A673 (cell line): ENCODE results near the gene MECR. TPM values are rescaled to one million over a fixed set of nuclear protein-coding genes. Genes with fewer than 3 reads are reported as not detected.

Source experiments
- BruUV-seq: library from RNA; stranded (reverse); fragments of 400-500 nt; replicated peaks from 2 replicates; lab custom pipeline; 2021; lab: Mats Ljungman, UMichigan
- CTCF ChIA-PET: fragments of 300-600 bp; sonication (Branson Sonifier 250); formaldehyde crosslinking; loops from one replicate; lab custom pipeline; 2022; ENCODE audit warnings: antibody characterized with exemption; lab: Charles Lee
- POLR2A ChIA-PET: fragments of 300-600 bp; sonication (Branson Sonifier 250); formaldehyde crosslinking; loops from one replicate; lab custom pipeline; 2022; ENCODE audit warnings: antibody characterized with exemption; ENCODE audit not compliant: low non-redundant PET; lab: Charles Lee
- DNase-seq: peaks from one replicate; pipeline ENCODE4 v3.0.0-alpha.2; 2015; ENCODE audit warnings: low spot score
- H3K27ac ChIP-seq: fragments of 200-600 bp; sonication (generic); 2 replicates; pipeline ENCODE4 v1.5.1; 2016; ENCODE audit warnings: mixed run types, low read depth, mild to moderate bottlenecking, mixed read lengths, antibody characterized with exemption, low read length; ENCODE audit not compliant: poor library complexity, severe bottlenecking
- H3K27me3 ChIP-seq: fragments of 200-600 bp; sonication (generic); replicated peaks from 2 replicates; pipeline ENCODE4 v1.6.1; 2017; ENCODE audit warnings: mixed run types, low read depth, mild to moderate bottlenecking, mixed read lengths, antibody characterized with exemption, low read length; ENCODE audit not compliant: insufficient read depth, poor library complexity
- H3K36me3 ChIP-seq: fragments of 200-600 bp; sonication (generic); 2 replicates; pipeline ENCODE4 v1.6.1; 2016; ENCODE audit warnings: mixed run types, mild to moderate bottlenecking, mixed read lengths, antibody characterized with exemption, low read length; ENCODE audit not compliant: insufficient read depth, poor library complexity, severe bottlenecking
- H3K4me1 ChIP-seq: fragments of 200-600 bp; sonication (generic); 2 replicates; pipeline ENCODE4 v1.6.1; 2017; ENCODE audit warnings: mixed run types, mild to moderate bottlenecking, mixed read lengths, antibody characterized with exemption, low read length; ENCODE audit not compliant: insufficient read depth, poor library complexity, severe bottlenecking
- H3K4me3 ChIP-seq: fragments of 200-600 bp; sonication (generic); 2 replicates; pipeline ENCODE4 v1.5.1; 2016; ENCODE audit warnings: low read depth, mixed run types, mild to moderate bottlenecking, mixed read lengths, low read length; ENCODE audit not compliant: poor library complexity, severe bottlenecking
- H3K9me3 ChIP-seq: fragments of 200-600 bp; sonication (generic); 2 replicates; pipeline ENCODE4 v1.6.1; 2016; ENCODE audit warnings: mixed run types, low read depth, mild to moderate bottlenecking, mixed read lengths, antibody characterized with exemption, low read length; ENCODE audit not compliant: poor library complexity, severe bottlenecking
- EZH2 ChIP-seq: fragments of 200-600 bp; sonication (generic); IDR thresholded peaks from 2 replicates; pipeline ENCODE4 v1.6.1; 2017; ENCODE audit warnings: borderline replicate concordance, low read depth, mild to moderate bottlenecking, mixed read lengths, antibody characterized with exemption, low read length; ENCODE audit not compliant: poor library complexity, severe bottlenecking
- intact Hi-C: fragments of 100-400 bp; cut with micrococcal nuclease; formaldehyde crosslinking; loops from one replicate; pipeline ENCODE4 v1.10.0; 2022; ENCODE audit not compliant: unreplicated experiment
- total RNA-seq: library from RNA; stranded (reverse); gene quantifications from 2 replicates; pipeline ENCODE4 v1.2.3, GENCODE V29; 2021
- TF ChIP-seq, protein P1 (sequence below): fragments of 300-800, 200-600 bp; sonication (generic); conservative IDR thresholded peaks from 2 replicates; pipeline ENCODE4 v1.5.1; 2017; ENCODE audit warnings: low read depth, mild to moderate bottlenecking, antibody characterized with exemption, low read length, moderate library complexity, mixed read lengths

MECR gene
- total RNA-seq, 1 experiment from 2014 or later: 39.0 TPM

DNA sequence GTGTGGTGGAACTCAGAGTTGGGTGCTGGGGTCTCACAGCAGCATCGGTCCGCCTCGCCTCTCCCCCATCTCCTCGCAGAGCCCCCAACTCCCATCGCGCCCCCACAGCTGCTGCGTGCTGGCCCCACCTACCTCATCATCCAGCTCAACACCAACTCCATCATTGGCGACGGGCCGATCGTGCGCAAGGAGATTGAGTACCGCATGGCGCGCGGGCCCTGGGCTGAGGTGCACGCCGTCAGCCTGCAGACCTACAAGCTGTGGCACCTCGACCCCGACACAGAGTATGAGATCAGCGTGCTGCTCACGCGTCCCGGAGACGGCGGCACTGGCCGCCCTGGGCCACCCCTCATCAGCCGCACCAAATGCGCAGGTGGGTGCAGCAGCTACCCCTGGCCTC, 29.8 kb upstream of the MECR start:
- ChIA-PET POLR2A (no interaction called here), CTCF (no interaction called here)
- no peaks in the 10 kb centered on the region for H3K9me3 ChIP-seq
- no peak for DNase-seq
- no TSS peak for BruUV-seq
- H3K27ac ChIP-seq: no peak overlapping the region
- H3K4me1 ChIP-seq: peaks cover 19% of the 10 kb centered on the region
- no peaks in the 10 kb centered on the region for H3K36me3 ChIP-seq
- no peak for TF ChIP-seq EZH2
- TF ChIP-seq, protein P1, sequence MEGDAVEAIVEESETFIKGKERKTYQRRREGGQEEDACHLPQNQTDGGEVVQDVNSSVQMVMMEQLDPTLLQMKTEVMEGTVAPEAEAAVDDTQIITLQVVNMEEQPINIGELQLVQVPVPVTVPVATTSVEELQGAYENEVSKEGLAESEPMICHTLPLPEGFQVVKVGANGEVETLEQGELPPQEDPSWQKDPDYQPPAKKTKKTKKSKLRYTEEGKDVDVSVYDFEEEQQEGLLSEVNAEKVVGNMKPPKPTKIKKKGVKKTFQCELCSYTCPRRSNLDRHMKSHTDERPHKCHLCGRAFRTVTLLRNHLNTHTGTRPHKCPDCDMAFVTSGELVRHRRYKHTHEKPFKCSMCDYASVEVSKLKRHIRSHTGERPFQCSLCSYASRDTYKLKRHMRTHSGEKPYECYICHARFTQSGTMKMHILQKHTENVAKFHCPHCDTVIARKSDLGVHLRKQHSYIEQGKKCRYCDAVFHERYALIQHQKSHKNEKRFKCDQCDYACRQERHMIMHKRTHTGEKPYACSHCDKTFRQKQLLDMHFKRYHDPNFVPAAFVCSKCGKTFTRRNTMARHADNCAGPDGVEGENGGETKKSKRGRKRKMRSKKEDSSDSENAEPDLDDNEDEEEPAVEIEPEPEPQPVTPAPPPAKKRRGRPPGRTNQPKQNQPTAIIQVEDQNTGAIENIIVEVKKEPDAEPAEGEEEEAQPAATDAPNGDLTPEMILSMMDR: no peak
- H3K27me3 ChIP-seq: no peaks in the 10 kb centered on the region
- H3K4me3 ChIP-seq: no peak overlapping the region
- intact Hi-C loops: no loop called here

DNA sequence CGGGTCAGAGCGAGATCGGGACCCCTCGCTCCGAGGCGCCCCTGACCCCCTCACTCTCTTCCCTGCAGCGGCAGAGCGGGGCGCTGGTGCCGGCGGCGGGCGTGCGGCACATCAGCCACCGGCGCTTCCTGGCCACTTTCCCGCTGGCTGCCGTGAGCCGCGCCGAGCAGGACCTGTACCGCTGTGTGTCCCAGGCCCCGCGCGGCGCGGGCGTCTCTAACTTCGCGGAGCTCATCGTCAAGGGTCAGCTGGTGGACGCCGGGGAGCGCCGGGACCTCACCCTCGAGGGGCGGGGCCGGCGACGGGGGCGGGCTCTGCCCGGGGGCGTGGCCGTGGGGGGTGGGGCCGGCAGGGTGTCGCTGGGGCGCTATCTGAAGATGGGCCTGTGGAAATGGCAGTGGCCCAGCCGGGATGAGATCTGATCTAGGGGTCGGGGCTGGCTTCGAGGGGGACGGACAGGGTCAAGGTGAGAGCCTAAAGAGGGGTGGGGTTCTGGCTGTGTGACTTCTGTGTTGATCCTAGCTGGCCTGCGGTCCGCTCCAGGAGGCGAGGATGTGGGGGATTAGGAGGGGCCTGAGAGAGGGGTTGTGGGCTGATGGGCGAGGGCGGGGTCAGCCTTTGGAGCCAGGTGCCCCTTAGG, 29.2 kb upstream of the MECR start:
- Histone ChIP-seq H3K27me3 (no peaks in the 10 kb centered on the region), H3K9me3 (no peaks in the 10 kb centered on the region), H3K4me3 (peak overlapping the region; percentile 53), H3K4me1 (peaks cover 19% of the 10 kb centered on the region), H3K36me3 (no peaks in the 10 kb centered on the region), H3K27ac (no peak overlapping the region)
- no TSS peak for BruUV-seq
- peak; percentile 28 for DNase-seq
- intact Hi-C loops: no loop called here
- CTCF ChIA-PET: no interaction called here
- TF ChIP-seq EZH2: no peak
- TF ChIP-seq, protein P1: no peak
- POLR2A ChIA-PET: no interaction called here

DNA sequence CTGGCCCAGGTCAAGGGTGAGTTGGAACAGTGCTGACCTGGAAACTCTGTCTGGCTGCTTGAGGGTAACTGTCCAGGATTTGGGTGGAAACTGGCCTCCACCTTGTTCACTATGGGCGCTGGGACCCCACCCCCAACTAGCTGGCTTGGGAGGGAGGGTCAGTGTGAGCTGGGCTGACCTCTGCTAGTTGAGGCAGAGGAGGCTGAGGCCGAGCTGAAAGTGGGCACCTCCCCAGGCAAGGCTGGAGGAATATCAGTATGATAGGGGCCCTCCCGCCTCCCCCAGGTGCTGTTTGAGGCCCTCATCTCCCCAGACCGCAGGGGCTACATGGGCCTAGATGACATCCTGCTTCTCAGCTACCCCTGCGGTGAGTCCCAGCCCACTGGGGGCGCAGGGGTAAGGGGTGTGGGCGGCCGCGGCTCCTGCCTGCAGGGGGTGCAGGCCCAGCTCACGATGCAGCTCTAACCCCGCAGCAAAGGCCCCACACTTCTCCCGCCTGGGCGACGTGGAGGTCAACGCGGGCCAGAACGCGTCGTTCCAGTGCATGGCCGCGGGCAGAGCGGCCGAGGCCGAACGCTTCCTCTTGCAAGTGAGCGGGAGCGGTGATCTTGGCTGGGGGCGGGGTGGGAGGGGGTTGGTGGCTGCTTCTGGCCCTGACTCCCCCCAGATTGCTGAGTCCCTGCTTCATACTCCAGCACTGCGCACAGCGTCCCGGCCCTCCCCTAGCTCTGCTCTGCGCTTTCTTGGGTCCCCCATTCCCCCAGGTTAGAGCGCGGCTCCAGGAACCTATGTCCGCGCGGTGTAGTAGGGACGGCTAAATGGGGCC, 28.5 kb upstream of the MECR start:
- Histone ChIP-seq H3K27ac (no peak overlapping the region), H3K4me3 (peak overlapping the region; percentile 53), H3K9me3 (no peaks in the 10 kb centered on the region), H3K36me3 (no peaks in the 10 kb centered on the region), H3K27me3 (no peaks in the 10 kb centered on the region), H3K4me1 (peaks cover 19% of the 10 kb centered on the region)
- ChIA-PET CTCF (no interaction called here), POLR2A (no interaction called here)
- TF ChIP-seq, protein P1: no peak
- TF ChIP-seq EZH2: no peak
- intact Hi-C loops: no loop called here
- BruUV-seq: no TSS peak
- DNase-seq: peak; percentile 25
